ENCODE results near the gene MEPE.

The MEPE gene, protein sequence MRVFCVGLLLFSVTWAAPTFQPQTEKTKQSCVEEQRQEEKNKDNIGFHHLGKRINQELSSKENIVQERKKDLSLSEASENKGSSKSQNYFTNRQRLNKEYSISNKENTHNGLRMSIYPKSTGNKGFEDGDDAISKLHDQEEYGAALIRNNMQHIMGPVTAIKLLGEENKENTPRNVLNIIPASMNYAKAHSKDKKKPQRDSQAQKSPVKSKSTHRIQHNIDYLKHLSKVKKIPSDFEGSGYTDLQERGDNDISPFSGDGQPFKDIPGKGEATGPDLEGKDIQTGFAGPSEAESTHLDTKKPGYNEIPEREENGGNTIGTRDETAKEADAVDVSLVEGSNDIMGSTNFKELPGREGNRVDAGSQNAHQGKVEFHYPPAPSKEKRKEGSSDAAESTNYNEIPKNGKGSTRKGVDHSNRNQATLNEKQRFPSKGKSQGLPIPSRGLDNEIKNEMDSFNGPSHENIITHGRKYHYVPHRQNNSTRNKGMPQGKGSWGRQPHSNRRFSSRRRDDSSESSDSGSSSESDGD

GRCh38 chr4:87832669-87833068 lies at the start of gene MEPE:
MEPE (plus strand) TSS chr4:87832969; CDS start chr4:87834715, 1,746 bp downstream.
- DNase-seq, result no peak

DNA sequence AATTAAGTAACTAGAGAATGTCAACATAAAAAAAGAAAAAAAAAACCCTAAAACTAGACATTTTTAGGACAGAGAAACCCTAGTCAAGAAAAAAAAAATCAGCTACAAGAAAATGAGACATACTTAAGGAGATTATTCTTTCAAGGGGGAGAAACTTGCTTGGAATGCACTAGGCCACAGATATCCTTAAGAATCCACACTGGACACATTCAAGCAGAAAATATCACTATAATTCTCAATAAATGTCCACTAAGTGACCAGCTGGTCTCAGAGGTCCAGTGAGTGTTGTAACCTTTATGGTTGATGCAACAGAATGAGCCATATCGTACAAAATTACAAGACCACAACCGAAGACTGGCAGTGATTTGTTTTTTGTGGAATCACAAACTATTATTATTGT lies 49.0 kb upstream of the MEPE start:
- no peak for DNase-seq

DNA sequence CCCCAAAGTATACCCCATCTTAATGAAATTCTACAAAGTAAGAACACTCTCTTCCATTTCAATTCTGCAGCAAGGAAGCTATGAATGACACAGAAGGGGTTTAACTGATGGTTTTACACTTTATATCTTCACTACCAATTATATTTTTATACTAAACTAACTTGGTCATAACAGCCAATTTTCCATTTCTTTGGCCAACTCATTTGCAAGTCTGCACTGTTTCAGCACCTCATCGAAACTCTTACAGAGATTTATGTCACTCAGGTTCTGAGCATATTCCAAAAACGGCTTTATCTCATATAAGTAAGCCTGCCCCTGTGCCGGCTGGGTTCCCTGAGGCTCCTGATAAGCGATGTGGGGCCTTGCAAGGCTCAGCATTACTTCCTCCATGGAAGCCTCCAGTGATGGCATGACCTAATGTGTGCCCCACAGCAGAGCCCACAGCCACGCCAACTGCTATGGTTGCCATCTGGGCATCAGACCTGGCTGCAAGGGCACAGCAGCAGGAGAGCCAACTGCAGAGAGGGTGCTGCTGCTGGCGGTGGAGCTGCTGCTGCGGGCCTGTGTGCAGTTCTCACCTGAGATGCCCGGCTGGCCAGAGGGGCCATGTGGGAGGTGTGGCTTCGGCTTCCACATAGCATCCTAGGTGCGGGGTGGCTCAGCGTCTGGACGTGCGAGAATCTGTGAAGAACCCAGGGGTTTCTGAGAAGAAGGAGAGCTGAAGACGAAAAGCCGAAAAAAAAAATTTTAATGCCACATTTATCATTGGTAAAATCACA lies 46.8 kb upstream of the MEPE start:
- no peak for DNase-seq

DNA sequence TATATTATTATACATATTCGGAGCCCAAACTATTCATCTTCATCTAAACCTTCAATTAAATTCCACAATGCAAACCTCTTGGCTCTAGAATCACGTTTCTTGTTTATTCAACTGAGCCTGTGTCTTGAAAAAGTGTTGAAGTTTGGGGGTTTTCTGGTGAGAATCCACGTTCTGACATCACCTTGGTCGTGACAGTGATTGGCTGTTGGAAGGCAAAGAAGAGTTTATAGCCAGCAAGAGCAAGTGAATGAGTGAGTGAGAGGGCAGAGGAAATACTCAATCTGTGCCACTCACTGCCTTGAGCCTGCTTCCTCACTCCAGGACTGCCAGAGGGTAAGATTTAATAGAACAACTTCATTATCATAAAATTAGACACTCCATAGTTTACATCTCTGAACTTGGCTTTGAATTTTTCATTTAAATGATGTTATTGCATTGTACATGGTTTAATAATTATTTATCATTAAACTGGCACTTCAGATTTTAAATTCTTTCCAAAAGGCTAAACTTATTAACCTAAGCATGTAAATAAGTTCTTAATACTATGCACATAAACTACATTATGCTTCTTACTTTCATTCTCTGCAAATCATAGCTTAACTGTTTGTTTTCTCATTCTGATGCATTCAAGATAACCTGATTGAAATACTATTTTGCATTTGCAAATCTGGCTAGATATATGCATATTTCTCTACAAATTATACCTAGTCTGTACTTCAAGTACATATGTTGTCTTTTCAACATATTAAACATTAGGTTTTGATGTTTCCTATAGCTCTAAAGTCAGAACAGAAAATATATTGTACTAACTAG lies 33.3 kb upstream of the MEPE start, which contains the start of gene IBSP:
Gene IBSP (plus strand): TSS at position 254 of the 813 bp plus-strand sequence. CDS start 2,808 bp downstream, outside the sequence.
- no peak for DNase-seq

- no peak for DNase-seq
Observed at GRCh38 chr4:87802858-87803257, 29.9 kb upstream of the MEPE start.

- no peak for DNase-seq
Observed at GRCh38 chr4:87803421-87803820, 29.3 kb upstream of the MEPE start.

GRCh38 chr4:87804871-87805270 lies 27.9 kb upstream of the MEPE start:
- DNase-seq, result no peak

GRCh38 chr4:87805971-87806370 lies 26.8 kb upstream of the MEPE start:
- DNase-seq, result no peak

DNA sequence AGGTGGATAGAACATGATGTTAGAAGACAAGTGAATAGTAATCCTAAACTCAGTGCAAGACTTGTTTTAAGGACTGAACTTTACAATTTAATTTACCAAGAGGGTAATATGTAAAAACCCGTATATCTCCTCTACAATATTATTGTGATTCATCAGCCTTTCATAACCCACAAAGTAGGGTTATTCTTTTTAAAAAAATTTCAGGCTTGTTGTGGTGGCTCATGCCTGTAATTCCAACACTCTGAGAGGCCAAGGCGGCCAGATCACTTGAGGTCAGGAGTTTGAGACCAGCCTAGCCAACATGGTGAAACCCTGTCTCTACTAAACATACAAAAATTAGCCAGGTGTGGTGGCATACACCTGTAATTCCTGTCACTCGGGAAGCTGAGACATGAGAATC lies 26.2 kb upstream of the MEPE start:
- DNase-seq, result no peak

DNA sequence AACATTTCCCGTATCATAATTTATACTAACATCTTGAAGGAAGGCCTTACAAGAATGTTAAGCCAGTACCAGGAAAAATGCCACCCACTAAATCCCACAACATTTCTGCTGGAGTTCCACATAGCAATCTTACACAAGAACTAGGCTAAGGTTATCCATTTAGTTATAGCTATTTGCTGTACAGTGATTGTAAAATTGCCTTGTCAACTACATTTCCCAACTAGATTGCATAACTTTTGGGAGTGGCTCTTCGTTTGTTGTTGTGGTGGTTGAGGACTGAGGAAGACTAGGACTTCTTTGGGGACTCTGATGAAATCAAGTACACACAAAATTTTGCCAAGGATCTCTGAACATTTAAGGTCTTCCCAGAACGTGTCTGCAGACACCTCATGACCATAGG lies 25.4 kb upstream of the MEPE start:
- DNase-seq, result no peak

DNA sequence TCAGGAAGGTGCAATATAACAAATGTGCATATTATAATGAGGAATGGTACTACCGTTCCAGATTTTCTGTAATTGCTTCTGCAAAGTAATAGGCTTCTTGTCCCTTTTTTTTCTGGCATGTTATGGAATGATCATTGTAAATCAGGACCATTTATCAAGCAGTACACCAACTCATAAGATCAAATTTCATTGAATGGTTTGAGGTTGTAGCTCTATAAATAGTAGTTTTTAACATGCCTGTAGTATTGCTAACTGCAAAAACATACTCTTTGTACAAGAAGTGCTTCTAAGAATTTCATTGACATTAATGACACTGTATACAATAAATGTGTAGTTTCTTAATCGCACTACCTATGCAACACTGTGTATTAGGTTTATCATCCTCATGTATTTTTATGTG lies 20.8 kb upstream of the MEPE start:
- no peak for DNase-seq

DNA sequence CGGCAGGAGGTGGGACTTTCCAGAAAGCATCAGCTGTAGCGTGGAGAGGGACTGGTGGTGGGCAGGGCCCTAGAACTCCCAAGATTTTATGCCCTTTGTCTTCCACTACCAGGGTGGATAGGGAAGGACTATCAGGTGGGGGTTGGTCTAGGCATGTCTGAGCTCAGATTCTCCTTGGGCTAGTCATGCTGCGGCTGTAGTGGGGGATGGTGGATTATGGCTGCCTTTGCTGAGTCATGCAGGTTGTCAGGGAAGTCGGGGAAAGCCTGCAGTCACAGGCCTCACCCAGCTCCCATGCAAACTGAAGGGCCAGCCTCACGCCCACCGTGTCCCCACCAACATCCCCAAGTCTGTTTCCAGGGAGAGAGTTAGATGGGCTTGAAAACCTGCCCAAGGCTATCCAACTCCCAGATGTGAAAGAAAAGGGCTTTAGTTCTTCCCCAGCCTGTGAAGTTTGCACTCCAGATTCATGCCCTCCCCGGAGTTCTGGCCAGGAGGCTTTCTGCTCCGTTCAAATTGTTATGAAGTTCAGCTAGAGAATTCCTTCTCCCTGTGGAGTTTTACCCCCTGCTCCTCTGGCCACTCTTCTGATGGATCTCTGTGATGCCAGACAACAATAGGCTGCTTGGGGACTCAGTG lies 13.4 kb upstream of the MEPE start:
- DNase-seq, result no peak

- DNase-seq, result no peak
Observed at GRCh38 chr4:87823200-87823599, 9.6 kb upstream of the MEPE start.

GRCh38 chr4:87823724-87824123 lies 9.0 kb upstream of the MEPE start:
- no peak for DNase-seq

- DNase-seq, result no peak
Observed at GRCh38 chr4:87824352-87824751, 8.4 kb upstream of the MEPE start.

DNA sequence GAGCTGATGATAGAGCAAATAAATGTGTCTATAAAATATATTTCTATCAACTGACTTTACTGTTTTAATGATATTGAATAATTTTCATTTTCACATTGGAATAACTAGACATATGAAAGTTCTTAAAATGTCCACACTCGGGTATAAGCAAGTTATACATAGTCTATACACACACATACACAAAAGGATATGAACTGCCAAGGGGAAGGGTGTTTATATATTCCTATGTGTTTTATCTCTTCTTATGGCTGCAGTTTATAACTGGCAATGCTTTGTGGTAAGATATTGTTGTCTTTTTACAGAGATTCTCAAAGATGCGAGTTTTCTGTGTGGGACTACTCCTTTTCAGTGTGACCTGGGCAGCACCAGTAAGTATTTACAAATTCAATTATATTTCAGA lies 1.6 kb downstream of the MEPE start:
- no peak for DNase-seq

GRCh38 chr4:87835197-87835596 lies 2.4 kb downstream of the MEPE start:
- DNase-seq, result no peak

- DNase-seq, result no peak
Observed at GRCh38 chr4:87835743-87836142, 3.0 kb downstream of the MEPE start.

DNA sequence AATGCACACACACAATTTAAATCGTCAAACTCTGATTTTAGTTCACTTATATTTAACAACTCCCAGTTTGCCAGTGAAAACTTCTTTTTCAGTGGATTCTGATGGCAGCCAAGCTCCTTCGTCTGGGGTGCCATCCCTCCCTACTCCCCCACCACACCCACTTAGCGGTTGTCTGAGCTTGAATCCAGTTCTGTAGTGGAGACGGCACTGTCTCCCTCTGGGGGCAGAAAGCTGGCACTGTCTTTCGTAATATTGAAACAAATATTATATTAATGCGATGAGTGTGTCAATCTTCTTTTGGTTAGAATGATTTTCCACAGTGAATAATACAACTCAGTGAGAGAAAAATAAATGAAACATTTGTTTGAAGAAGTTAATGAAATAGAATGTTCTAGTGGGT lies 5.4 kb downstream of the MEPE start:
- no peak for DNase-seq

DNA sequence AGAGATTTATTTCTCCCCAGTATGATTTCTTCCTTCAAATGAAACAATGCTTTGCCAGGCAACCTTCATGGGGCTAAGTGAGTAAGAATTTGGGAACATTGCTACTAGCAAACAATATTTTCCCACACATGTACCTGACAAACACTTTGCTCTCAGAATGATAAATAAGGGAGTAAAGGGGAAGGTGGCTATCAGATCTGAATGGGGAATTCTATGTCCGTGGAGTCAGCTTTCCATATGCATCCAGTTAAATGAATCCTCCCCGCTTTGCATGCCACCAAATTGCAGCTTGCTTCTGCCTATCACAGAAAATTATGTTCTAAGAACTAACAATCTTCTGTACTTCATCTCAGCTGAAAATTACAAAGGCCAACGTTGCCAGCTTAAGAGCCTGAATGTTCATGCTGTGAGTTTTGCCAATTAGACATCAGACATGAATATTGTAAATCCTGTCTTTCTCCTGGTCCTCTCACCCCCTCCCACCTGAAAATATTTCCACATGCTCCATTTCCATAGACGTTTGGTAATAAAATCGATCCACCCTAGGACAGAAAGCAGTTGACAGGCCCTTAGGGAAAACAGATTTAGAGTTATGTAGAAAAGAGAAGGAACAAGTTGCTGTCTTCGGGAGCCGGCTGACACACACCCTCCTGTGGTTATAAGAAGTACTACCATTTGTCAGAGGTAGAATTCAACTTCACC lies 6.3 kb downstream of the MEPE start:
- DNase-seq, result no peak

DNA sequence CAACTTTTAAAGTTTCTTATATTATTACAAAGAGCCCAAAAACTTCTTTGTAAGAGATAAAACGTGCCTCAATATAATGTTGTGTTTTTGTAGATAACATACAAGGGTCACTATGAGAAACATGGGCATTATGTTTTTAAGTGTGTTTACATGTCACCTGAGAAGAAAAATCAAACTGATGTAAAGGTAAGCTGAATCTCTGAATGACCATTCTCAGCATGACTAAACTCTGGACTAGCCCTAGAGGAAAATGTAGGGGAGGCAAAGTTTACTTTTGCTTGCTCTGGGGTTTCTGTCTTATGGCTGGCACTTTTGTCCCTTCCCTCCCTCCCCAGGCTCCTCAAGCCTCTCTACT lies 6.8 kb downstream of the MEPE start:
- no peak for DNase-seq

- DNase-seq, result no peak
Observed at GRCh38 chr4:87840149-87840548, 7.4 kb downstream of the MEPE start.
